Neutrophil (primary cell): ENCODE measurements around the gene TMEM201.

ENCODE experiments used
- H3K27ac ChIP-seq: fragments of 200-600 bp; sonication (generic); 2 replicates; pipeline ENCODE4 v1.5.1; 2016; ENCODE audit warnings: mild to moderate bottlenecking, moderate library complexity
- H3K27me3 ChIP-seq: fragments of 200-600 bp; sonication (generic); 2 replicates; pipeline ENCODE4 v1.6.0; 2016; ENCODE audit warnings: mild to moderate bottlenecking
- H3K36me3 ChIP-seq: fragments of 200-600 bp; sonication (generic); 2 replicates; pipeline ENCODE4 v1.5.1; 2017
- H3K4me1 ChIP-seq, 2 experiments: fragments of 200-600 bp in 1 of 2; sonication (generic) in 1 of 2; 1 replicate in 1 of 2; 2 replicates in 1 of 2; pipeline versions ENCODE4 v1.5.1 to v1.6.1; 2013 to 2016; ENCODE audit warnings: low read depth in 1 of 2, low read length in 1 of 2, mild to moderate bottlenecking in 1 of 2, moderate library complexity in 1 of 2; ENCODE audit not compliant: control insufficient read depth in 1 of 2, insufficient read depth in 1 of 2
- H3K4me3 ChIP-seq, 2 experiments: fragments of 200-600 bp in 1 of 2; sonication (generic) in 1 of 2; 1 replicate in 1 of 2; 2 replicates in 1 of 2; pipeline ENCODE4 v1.5.1; 2013 to 2016; ENCODE audit warnings: low read depth in 1 of 2, low read length in 1 of 2, mild to moderate bottlenecking in 1 of 2, moderate library complexity in 1 of 2
- H3K9me3 ChIP-seq: fragments of 200-600 bp; sonication (generic); 2 replicates; pipeline ENCODE4 v1.5.1; 2016
- CTCF ChIP-seq: fragments of 200-600 bp; sonication (generic); IDR thresholded peaks from 2 replicates; pipeline ENCODE4 v1.5.1; 2016; ENCODE audit warnings: antibody characterized with exemption

TMEM201 gene

GRCh38 chr1:9639227-9639626, 50.5 kb downstream of the TMEM201 start:
- Histone ChIP-seq H3K9me3 (no peaks in the 10 kb centered on the region), H3K36me3 (no peaks in the 10 kb centered on the region), H3K4me3 (no peak overlapping the region), H3K27me3 (no peaks in the 10 kb centered on the region), H3K27ac (no peak overlapping the region), H3K4me1 (peaks cover 18 to 23% of the 10 kb centered on the region in 2 experiments)
- TF ChIP-seq CTCF, result no peak

GRCh38 chr1:9643351-9644256, 54.9 kb downstream of the TMEM201 start:
- no peaks in the 10 kb centered on the region for H3K36me3 ChIP-seq
- H3K4me3 ChIP-seq, result peak overlapping the region; percentile 41 to 46
- H3K27me3 ChIP-seq, result no peaks in the 10 kb centered on the region
- H3K27ac ChIP-seq, result peak overlapping the region; percentile 88
- no peak for TF ChIP-seq CTCF
- no peaks in the 10 kb centered on the region for H3K9me3 ChIP-seq
- H3K4me1 ChIP-seq, result peaks cover 51 to 58% of the 10 kb centered on the region in 2 experiments

GRCh38 chr1:9646037-9646436, 57.3 kb downstream of the TMEM201 start:
- H3K4me3 ChIP-seq, result peak overlapping the region in 1 of 2 experiments; percentile 46
- H3K9me3 ChIP-seq, result no peaks in the 10 kb centered on the region
- peaks cover 68 to 76% of the 10 kb centered on the region in 2 experiments for H3K4me1 ChIP-seq
- H3K36me3 ChIP-seq, result no peaks in the 10 kb centered on the region
- no peaks in the 10 kb centered on the region for H3K27me3 ChIP-seq
- H3K27ac ChIP-seq, result peak overlapping the region; percentile 88
- no peak for TF ChIP-seq CTCF

GRCh38 chr1:9648171-9648570, 59.5 kb downstream of the TMEM201 start:
- no peaks in the 10 kb centered on the region for H3K27me3 ChIP-seq
- no peak for TF ChIP-seq CTCF
- no peak overlapping the region for H3K4me3 ChIP-seq
- peaks cover 68 to 74% of the 10 kb centered on the region in 2 experiments for H3K4me1 ChIP-seq
- H3K9me3 ChIP-seq, result no peaks in the 10 kb centered on the region
- no peaks in the 10 kb centered on the region for H3K36me3 ChIP-seq
- H3K27ac ChIP-seq, result no peak overlapping the region

GRCh38 chr1:9649769-9650168, 61.1 kb downstream of the TMEM201 start:
- Histone ChIP-seq H3K27ac (peak overlapping the region; percentile 4), H3K4me1 (peaks cover 64 to 68% of the 10 kb centered on the region in 2 experiments), H3K9me3 (no peaks in the 10 kb centered on the region), H3K36me3 (no peaks in the 10 kb centered on the region), H3K4me3 (no peak overlapping the region), H3K27me3 (no peaks in the 10 kb centered on the region)
- TF ChIP-seq CTCF, result no peak
